Brain microvascular endothelial cell (primary cell): ENCODE data around the gene ADNP2.

Experiments
- DNase-seq: peaks from one replicate; pipeline ENCODE4 v3.0.0-alpha.2; 2020
- H3K27ac ChIP-seq: fragments of 250-450 bp; sonication (Bioruptor Pico); 2 replicates; pipeline ENCODE4 v1.5.1; 2020; ENCODE audit warnings: mild to moderate bottlenecking, moderate library complexity
- H3K27me3 ChIP-seq: fragments of 250-450 bp; sonication (Bioruptor Pico); replicated peaks from 2 replicates; pipeline ENCODE4 v1.5.1; 2020; ENCODE audit warnings: mild to moderate bottlenecking
- H3K36me3 ChIP-seq: fragments of 250-450 bp; sonication (Bioruptor Pico); replicated peaks from 2 replicates; pipeline ENCODE4 v1.5.1; 2020; ENCODE audit warnings: mild to moderate bottlenecking
- H3K4me3 ChIP-seq: 2 replicates; pipeline ENCODE4 v1.5.1; 2011; ENCODE audit warnings: low read depth, mild to moderate bottlenecking, control low read depth, low read length, moderate library complexity
- CTCF ChIP-seq: IDR thresholded peaks from 2 replicates; pipeline ENCODE4 v1.5.1; 2011; ENCODE audit warnings: low read depth, mild to moderate bottlenecking, moderate library complexity, low read length, control low read depth, inconsistent platforms; ENCODE audit errors: missing control alignments
- in situ Hi-C: cut with HindIII; loops from 2 replicates; pipeline ENCODE4 v1.10.0; 2017; ENCODE audit warnings: low sequenced_read_pairs, low pct_ligation_motif_present

The ADNP2 gene

DNA sequence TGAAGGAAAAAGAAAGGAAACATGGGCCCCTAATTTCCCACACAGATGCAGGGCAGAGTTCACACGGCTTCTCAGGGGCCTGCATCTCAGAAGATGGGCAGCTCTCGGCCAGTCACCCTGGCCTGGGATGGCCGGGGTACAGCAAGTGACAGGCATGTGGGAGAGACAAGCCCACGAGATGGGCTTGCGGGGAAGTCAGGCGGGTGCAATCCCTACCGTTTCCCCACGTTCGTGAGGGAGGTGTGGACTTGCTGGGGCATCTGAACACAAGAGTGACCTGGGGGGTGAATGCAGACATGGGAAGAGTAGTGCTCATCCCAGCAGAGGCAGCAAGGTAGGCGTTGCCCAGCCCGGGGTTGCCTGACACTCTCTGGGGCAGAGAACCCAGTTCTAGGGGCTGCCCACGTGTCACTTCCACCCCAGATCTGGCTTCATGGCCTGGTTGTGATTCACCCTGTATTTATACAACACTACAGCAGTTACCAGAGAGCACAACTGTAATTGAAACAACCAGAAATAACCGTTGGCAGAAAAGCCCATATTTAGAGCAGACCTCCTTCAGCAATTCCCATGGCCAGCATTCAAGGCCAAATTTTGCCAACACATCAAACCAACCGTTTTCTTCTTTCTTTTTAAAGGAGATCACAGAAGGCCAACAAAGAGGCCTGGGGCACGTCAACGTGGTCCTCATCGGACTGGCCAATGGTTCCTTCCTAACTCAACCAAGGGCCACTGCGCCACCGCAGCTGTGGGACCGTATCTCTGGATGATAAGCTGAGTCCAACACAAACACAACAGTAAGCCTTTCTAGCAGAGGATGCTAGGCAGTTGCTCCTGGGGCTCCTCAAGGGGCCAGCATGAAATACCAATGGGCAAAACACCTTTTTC, 79.8 kb downstream of the ADNP2 start:
- Histone ChIP-seq H3K27ac (no peak overlapping the region), H3K36me3 (no peaks in the 10 kb centered on the region), H3K27me3 (no peaks in the 10 kb centered on the region), H3K4me3 (no peak overlapping the region)
- in situ Hi-C loops = no loop called here
- no peak for TF ChIP-seq CTCF
- no peak for DNase-seq

DNA sequence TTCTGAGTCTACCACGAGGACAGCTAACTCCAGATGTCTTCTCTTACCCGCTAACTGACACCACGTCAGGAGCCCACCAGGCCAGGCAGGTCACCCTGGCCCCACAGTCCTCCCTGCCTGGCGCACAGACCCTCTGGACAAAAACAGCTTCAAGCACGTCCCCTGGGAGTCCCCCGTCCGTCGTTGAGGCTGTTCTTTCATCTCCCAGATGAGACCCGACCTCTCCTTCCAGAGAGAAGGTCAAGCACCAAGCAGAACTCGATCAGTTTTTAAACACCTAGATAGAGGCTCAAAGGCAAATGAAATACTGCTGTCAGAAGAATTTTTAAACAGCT, 80.4 kb downstream of the ADNP2 start:
- H3K27me3 ChIP-seq = no peaks in the 10 kb centered on the region
- H3K36me3 ChIP-seq = no peaks in the 10 kb centered on the region
- no peak overlapping the region for H3K27ac ChIP-seq
- DNase-seq = no peak
- TF ChIP-seq CTCF = no peak
- H3K4me3 ChIP-seq = no peak overlapping the region
- in situ Hi-C loops = no loop called here
